Raji (cell line): ENCODE results near the gene AIP.

Experiments
- POLR2A ChIP-seq: IDR thresholded peaks from 2 replicates; pipeline ENCODE4 v1.6.1; 2011; ENCODE audit warnings: low read depth, low read length, control low read depth; ENCODE audit not compliant: insufficient read depth

The AIP gene

DNA sequence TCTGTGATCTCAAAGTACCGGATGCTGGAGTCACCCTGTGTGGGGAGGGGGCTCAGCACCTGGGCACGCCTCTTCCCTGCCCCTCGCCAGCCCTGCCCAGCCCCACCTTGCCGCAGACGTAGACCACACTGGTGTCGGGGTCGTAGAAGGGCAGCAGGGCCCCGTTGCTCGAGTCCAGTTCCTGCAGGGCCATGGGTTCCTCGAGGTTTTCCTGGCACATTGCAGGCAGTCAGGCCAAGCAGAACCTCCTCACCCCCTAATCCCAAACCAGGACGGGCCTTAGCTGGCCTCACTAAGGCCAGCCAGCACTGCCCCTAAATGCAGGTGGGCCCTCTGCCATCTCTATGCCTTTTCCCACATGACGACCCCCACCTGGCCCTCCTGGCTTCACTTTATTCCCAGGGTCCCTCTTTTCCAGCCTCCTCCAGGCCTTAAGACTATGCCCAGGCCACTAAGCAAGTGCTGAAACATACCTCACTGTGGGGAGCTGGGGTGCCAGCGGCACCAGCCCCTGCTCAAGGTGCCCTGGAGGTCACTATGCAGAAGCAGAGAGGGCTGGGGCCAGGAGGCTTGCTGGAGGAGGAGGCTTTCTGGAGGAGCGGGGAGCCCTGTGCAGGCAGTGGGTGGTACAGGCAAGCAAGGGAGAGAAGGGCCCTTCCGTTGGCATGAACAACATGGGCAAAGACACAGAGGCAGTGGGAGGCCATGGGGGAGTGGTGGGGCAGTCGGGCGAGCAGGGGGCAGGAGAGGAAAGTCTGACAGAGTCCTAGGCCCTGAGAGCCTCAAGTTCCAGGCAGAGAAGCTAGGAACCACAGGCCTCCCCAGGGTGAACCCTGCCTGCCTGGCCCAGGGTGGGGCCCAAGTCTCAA is 42.4 kb upstream of the AIP start:
- no peak for TF ChIP-seq POLR2A

DNA sequence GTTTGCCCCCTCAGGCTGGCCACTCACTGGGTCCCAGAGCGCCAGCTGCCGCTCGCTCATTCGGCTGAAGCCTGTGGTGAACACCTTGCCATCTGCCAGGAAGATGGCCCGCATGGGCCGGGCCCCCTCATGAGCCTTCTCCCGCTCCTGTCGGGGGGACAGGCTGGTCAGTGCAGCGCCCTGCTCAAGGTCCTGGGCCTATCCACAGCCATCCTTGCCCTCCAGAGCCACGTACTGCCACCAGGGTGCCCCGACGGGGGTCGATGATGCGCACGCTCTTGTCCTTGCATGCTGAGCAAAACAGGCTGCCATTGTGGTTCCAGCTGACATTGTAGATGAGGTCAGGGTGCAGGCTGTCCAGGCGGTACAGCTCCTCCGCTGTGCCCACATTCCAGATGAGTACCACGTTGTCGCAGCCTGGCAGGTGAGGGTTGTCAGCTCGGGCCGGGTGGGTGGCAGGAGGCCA is 41.7 kb upstream of the AIP start:
- peak; percentile 23; the same call in 1 of the 2 replicates for TF ChIP-seq POLR2A

DNA sequence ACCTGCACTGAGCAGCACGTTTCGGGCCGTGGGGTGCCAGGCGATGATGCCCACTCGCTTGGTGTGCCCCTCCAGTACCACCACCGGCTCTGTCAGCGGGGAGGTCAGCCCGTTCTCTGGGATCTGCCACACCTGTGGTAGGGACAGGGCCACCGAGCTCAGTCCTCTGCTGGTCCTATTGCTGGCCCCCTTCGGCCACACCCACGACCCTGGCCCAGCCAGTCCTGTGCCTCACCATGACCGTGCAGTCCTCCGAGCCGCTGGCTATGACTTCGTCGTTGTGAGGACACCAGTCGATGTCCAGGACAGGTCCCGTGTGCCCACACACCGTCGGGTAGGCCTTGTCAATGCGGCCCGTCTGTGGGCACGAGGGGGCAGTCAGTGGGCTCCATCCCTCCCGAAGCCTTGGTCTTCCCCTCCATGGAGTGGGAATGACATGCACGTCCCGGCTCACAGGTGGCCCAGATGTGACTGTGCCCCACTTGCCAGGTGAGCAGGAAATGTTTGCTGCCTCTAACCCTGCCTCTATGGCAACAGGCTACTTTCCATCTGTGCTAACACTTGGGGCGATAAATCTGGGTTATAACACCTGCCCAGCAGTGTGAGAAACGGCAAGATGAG is 41.0 kb upstream of the AIP start:
- TF ChIP-seq POLR2A = no peak

DNA sequence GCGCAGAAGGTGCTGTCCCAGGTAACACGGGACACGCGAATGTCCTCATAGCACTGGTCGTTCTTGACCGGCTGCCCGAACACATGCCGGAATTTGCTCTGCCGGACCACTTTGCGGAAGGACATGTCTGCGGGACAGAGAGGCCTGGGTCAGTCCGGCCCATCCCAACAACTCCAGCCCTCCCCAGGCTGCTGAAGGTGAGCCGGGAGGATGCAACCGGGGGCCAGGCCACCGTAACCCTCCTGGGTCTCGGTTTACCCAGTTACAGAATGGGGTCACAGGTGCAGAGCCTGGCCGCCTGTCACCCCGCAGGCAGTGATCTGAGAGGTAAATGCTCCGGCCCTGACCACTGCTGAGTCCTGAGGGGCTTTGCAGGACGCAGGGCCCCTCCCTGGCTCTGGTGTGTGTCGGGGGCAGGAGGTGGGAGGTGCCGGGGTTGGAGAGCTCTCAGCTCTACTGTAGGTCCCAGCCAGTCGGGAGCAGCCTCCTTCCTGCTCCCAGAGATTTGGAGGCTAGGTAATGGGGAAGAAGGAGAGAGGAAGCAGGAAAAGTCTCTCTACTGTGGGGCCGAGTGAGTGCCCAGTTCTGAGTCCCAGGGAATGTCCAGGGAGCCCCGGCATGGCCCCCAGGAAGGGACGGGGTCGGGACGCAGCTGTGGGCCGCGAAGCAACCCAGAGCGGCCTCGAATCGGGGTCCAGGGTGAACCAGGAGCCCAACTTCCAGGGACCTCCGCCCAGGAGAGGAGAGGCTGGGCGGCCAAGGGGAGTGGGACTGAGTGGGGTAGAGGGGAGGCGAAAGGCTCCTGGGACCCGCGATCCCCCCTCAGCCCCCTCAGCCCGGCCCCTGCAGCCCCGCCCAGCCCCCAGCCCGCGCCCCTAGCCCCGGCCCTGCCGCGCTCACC is 40.1 kb upstream of the AIP start:
- no peak for TF ChIP-seq POLR2A

DNA sequence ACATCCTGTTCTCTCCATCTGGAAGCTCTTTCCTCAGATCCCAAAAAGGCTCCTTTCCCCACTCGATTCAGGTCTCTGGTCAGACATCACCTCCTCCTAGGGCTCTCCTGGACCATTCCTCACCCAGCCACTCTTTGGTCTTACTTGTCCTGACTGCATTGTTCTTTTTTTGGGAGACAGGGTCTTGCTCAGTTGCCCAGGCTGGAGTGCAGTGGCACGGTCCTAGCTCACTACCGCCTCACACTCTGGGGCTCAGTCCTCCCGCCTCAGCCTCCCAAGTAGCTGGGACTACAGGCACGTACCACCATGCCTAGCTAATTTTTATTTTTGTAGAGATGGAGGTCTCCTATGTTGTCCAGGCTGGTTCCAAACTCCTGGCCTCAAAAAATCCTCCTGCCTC is 37.3 kb upstream of the AIP start:
- TF ChIP-seq POLR2A = no peak; the same call in 1 of the 2 replicates

DNA sequence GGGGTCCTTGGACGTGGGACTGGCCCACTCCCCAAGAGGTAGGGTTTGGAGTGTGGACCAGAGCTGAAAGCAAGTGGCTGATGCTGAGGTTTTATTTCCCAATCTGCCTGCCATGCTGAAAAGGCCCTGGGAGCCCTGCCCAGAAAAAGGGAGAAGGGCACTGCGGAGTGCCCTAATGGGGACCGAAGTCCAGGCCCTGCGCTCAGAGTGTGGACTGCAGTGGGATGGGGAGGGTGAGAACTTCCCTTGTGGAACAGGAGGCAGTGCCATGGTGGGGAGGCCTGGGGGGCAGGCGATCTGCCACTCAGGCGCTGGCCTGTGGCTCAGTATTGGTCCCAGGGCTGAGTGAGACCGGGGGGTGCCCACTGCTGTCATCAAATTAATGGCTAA is 34.6 kb upstream of the AIP start:
- TF ChIP-seq POLR2A = no peak

DNA sequence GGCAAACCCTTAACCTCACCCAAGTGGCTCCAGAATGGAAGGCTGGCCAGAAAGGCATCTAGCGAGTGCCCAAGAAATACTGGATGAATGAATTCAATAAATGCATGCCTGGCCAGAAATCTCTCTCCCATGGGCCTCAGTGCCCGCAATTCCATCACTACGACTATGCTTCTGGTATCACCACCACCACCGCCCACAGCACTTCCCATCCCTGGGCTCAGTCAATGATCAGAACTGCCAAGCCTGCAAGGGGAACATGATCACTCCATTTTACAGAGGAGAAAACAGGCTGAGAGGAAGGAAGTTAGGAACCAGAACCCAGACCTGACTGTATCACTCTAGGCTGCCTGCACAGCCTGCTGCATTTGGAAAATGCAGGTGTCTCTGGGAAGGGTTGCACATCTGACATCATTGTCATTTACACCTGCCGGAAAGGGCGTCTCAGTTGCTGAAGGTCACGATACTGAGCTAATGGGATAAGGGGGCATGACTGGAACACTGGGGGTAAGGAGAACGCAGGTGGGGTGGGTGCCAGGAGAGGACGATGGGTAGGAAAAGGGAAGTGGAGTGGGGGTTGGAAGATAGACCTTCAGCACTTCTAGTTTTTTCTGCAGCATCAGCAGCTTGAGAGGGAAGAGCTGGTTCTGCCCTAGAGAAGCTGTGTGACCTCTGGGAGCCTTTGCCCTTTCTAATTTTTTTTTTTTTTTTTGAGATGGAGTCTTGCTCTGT is 33.5 kb upstream of the AIP start:
- TF ChIP-seq POLR2A = no peak

DNA sequence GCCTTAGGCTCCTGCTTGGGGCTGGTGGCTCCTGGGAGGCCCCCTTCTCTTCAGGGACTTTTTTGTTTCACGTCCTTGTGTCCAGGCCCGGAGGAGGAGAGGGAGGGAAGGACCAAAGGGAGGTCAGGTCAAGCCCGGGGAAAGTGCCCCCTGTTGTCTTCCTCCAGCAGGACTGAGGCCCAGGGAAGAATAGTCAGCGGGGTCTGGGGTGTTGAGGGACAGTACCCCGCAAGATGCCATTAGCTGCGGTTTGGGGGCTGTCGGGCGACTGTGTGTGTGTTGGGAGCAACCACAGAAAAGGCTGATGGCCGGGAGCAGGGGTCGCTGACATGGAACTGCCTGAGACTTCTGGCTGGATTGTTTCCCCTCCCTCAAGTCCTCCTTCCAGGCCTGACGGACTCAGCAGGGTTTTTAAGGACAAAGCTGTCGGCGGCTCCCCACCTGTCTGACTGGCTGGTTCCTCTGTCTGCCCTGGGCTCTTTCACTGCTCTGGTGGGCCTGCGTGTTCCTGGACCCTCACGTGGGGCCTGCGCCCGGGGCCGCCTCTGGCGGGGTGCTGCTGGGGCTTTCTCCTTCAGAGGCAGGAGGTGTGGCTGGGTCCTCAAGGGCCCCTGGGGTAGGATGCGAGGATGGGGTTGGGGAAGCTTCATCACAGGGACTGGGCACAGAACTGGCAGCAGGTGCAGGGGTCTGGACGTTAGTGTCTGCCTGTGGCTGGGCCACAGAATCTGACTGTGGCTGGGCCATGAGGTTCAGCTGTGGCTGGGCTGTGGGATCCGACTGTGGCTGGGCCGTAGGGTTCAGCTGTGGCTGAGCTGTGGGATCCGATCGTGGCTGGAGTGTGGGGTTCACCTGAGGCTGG is 31.8 kb upstream of the AIP start:
- TF ChIP-seq POLR2A = no peak

DNA sequence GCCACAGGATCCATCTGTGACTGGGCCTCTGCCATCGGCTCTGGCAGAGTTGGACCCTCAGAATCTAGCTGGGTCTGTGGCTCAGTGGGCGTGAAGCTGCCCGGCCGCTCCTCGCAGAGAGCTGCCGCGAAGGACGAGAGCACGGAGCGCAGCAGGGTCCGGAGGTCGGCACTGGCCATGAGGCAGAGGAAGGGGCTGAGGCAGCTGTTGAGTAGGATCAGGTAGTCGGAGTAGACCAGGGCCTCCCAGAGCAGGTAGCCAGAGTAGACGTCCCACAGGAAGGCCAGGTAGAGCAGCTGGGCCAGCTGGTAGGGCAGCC is 31.2 kb upstream of the AIP start:
- no peak for TF ChIP-seq POLR2A

DNA sequence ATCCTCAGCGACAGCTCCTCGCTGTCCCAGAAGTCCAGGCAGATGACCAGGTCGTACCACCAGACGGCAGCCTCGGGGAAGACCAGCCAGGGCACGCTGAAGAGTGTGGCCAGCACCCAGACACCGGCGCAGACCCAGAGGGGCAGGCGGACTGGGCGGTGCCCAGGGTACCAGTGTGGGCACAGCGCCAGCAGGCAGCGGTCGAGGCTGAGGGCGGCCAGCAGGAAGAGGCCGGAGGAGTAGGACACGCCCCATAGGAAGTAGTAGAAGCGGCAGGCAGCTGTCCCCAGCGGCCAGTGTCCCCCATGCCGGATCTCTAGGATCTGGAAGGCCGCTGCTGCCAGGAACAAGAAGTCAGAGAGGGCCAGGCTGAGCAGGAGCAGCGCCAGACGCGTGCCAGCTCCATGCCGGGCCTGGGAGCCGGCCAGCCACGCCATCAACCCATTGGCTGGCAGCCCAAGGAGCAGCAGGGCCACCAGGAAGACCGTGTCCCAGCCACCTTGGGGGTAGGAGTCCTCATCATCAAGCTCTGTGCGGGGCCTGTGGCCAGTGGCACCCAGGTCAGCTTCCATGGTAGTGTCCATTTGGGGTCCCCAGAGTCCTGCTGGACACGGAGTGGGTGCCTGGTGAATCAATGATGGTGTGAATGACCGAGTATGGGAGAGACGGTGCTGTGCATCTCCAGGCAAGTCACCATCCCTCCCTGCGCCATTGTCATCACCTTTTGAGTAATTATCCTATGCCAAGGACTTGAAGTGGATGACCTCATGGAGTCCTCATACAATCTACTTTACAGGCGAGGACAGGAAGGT is 30.5 kb upstream of the AIP start, which contains the start of gene GPR152:
Gene GPR152 (minus strand): TSS at position 589 of the 812 bp plus-strand sequence. CDS start 5 bp downstream, at position 584.
- no peak for TF ChIP-seq POLR2A

DNA sequence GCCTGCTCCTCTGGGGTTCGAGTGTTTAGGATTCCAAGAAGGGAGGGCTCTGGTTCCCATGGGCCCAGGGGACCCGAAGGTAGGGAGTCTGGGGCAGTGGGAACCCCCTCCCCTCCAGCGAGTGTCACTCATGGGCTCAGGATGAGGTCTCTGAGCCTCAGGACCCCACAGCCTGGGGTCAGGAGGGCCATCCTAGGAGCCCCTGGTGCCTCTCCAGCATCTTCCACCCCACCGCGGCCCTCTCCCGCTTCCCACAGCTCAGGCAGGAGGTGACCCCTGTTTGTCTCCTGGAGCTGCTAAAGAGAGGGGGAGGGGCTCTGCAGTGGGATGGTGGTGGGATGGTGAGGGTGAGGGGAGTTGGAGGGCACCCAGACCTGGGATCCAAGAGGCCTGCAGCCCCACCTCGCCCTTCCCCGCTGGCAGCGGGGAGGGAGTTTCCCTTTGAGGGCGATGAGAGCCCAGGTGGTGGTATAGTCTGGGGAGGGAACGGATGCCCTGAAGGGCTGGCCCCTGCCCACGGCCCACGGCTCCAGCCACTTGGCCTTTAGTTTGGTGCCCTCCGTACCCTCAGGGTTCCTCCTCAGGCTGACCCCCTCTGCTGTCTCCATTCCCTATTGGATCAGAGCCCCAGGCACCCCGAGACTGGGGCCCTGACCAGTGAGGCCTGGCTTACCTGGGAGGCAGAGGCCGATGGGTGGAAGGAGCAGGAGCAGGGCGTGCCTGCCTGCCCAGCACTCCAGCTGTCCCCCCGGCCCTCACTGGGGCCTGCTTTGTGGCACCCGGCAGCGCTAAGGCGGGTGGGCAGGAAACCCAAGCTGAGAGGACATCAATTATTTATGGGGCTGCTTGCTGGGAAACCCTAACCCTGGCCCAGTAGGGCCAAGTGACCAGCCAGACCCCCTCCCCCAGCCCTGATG is 28.8 kb upstream of the AIP start:
- TF ChIP-seq POLR2A = no peak

DNA sequence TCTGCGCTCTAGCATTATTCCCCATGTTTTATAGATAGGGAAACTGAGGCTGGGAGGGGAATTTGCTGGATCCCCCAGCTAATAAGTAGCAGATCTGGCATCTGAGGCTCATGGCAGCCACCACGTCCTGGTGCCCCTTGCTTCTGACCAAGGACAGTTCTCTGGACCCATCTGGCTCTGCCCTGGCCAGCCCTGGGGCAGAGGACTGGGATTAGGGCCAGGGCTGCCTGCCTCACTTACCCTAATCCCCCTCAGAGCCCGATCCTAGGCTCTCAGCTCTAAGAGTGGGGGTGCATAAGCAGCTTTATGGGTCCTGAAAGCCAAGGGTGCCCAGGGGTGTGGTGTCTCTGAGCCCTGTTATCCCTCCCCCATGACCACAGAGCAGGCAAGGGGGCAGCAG is 27.8 kb upstream of the AIP start, which contains the start of gene CABP4:
Gene CABP4 (plus strand): TSS at position 301 of the 400 bp plus-strand sequence. CDS start 70 bp downstream, at position 371.
- TF ChIP-seq POLR2A = no peak
